ENCODE results near the gene DNALI1.
"Not testable (repeated sequence)": the region's sequence is repeated elsewhere in the genome, so short reads cannot be mapped to it uniquely, and the experiment has no call there.

DNALI1 gene

GRCh38 chr1:37557402-37557801, 662 bp downstream of the DNALI1 start:
- DNase-seq, result no peak

- no peak for DNase-seq
Observed at GRCh38 chr1:37558411-37558810, 1.7 kb downstream of the DNALI1 start.

GRCh38 chr1:37559080-37559479, 2.3 kb downstream of the DNALI1 start:
- no peak for DNase-seq

- DNase-seq, result not testable (repeated sequence)
Observed at GRCh38 chr1:37559957-37560379, 3.2 kb downstream of the DNALI1 start.

- DNase-seq, result no peak
Observed at GRCh38 chr1:37560401-37561132, 3.8 kb downstream of the DNALI1 start.

- DNase-seq, result no peak
Observed at GRCh38 chr1:37561133-37562132, 4.7 kb downstream of the DNALI1 start.

- no peak for DNase-seq
Observed at GRCh38 chr1:37562984-37563383, 6.2 kb downstream of the DNALI1 start.

- DNase-seq, result no peak
Observed at GRCh38 chr1:37564892-37565291, 8.2 kb downstream of the DNALI1 start.

- no peak for DNase-seq
Observed at GRCh38 chr1:37567023-37567422, 10.3 kb downstream of the DNALI1 start.

- no peak for DNase-seq
Observed at GRCh38 chr1:37570528-37571334, 14.0 kb downstream of the DNALI1 start.

- DNase-seq, result no peak
Observed at GRCh38 chr1:37574834-37575480, 18.2 kb downstream of the DNALI1 start.

- DNase-seq, result no peak
Observed at GRCh38 chr1:37575692-37576091, 19.0 kb downstream of the DNALI1 start.

- not testable (repeated sequence) for DNase-seq
Observed at GRCh38 chr1:37584544-37584943, 27.8 kb downstream of the DNALI1 start.

- DNase-seq, result no peak
Observed at GRCh38 chr1:37588939-37589338, 32.2 kb downstream of the DNALI1 start.

GRCh38 chr1:37593726-37594125, 37.0 kb downstream of the DNALI1 start:
- no peak for DNase-seq

GRCh38 chr1:37595440-37596181, 38.9 kb downstream of the DNALI1 start, which contains the start of gene GNL2:
GNL2 (minus strand) TSS chr1:37595937; CDS start chr1:37595822, 115 bp downstream.
- DNase-seq, result peak; percentile 89

- no peak for DNase-seq
Observed at GRCh38 chr1:37596182-37596667, 39.5 kb downstream of the DNALI1 start.

GRCh38 chr1:37599940-37600339, 43.2 kb downstream of the DNALI1 start:
- DNase-seq, result no peak

GRCh38 chr1:37601441-37601840, 44.7 kb downstream of the DNALI1 start:
- DNase-seq, result no peak

- no peak for DNase-seq
Observed at GRCh38 chr1:37602750-37603694, 46.3 kb downstream of the DNALI1 start.

Data from GOT3 (cell line).